A549 (cell line): ENCODE results near the gene PAGR1. TPM values are rescaled to one million over a fixed set of nuclear protein-coding genes. Genes with fewer than 3 reads are reported as not detected.

Source experiments
- ATAC-seq, 2 experiments: fragments of 200-7000 bp in 1 of 2; fragments of >200 bp in 1 of 2; cut with Nextera tagmentation in 1 of 2; cut with Tn5 transposase in 1 of 2; 3 replicates each; pipeline versions ENCODE4 v1.8.0 to v1.9.1; 2018 to 2020; ENCODE audit warnings: mild to moderate bottlenecking in 1 of 2, moderate library complexity in 1 of 2
- CTCF ChIA-PET: fragments of 300-600 bp; sonication (Branson Sonifier 250); formaldehyde crosslinking; extraction: SDS; loops from one replicate; lab custom pipeline; 2021; ENCODE audit warnings: antibody characterized with exemption, inconsistent platforms; lab: Yijun Ruan, JAX
- POLR2A ChIA-PET: fragments of 350-600 bp; formaldehyde crosslinking; extraction: SDS; loops from one replicate; lab custom pipeline; 2021; ENCODE audit warnings: antibody characterized with exemption, inconsistent platforms; lab: Yijun Ruan, JAX
- DNase-seq, 2 experiments: peaks; one replicate each; pipeline versions ENCODE4 v3.0.0 to v3.0.0-alpha.2; 2011 to 2016; ENCODE audit warnings: low read depth in 1 of 2, low spot score in 1 of 2
- FAIRE-seq: peaks from 2 replicates; lab custom pipeline; 2011; peaks lifted over from hg19 to GRCh38; lab: Jason Lieb, UNC
- H3K27ac ChIP-seq, 2 experiments: fragments of >200 bp; sonication (Bioruptor Twin); formaldehyde crosslinking; 3 replicates each; pipeline ENCODE4 v1.5.1; 2016 to 2017
- H3K4me1 ChIP-seq: fragments of >200 bp; sonication (Bioruptor Twin); formaldehyde crosslinking; 3 replicates; pipeline ENCODE4 v1.6.1; 2016
- H3K4me2 ChIP-seq: fragments of >200 bp; sonication (Bioruptor Twin); formaldehyde crosslinking; 3 replicates; pipeline ENCODE4 v1.6.1; 2016
- H3K4me3 ChIP-seq: fragments of >200 bp; sonication (Bioruptor Twin); formaldehyde crosslinking; 3 replicates; pipeline ENCODE4 v1.5.1; 2016
- H3K9me3 ChIP-seq: fragments of >200 bp; sonication (Bioruptor Twin); formaldehyde crosslinking; 3 replicates; pipeline ENCODE4 v1.6.1; 2016
- ATOH8 ChIP-seq: fragments of 250-450 bp; sonication (Bioruptor Pico); IDR thresholded peaks from 2 replicates; pipeline ENCODE4 v1.5.0; 2020; ENCODE audit warnings: low read depth, mild to moderate bottlenecking, moderate library complexity
- BHLHE40 ChIP-seq: IDR thresholded peaks from 2 replicates; pipeline ENCODE4 v1.6.1; 2012; ENCODE audit warnings: low read depth, low read length, inconsistent platforms
- CHD2 ChIP-seq: fragments of 150-350 bp; IDR thresholded peaks from 2 replicates; pipeline ENCODE4 v1.6.1; 2014; ENCODE audit warnings: low read length; ENCODE audit not compliant: partially characterized antibody
- CHD4 ChIP-seq: fragments of 200-600 bp; sonication (generic); IDR thresholded peaks from 2 replicates; pipeline ENCODE4 v1.6.1; 2016; ENCODE audit warnings: antibody characterized with exemption, mild to moderate bottlenecking, borderline replicate concordance
- EHF ChIP-seq: fragments of 250-450 bp; sonication (Bioruptor Pico); IDR thresholded peaks from 2 replicates; pipeline ENCODE4 v1.5.0; 2020; ENCODE audit warnings: mild to moderate bottlenecking
- FOXS1 ChIP-seq: fragments of 250-450 bp; sonication (Bioruptor Pico); IDR thresholded peaks from 2 replicates; pipeline ENCODE4 v1.5.0; 2020; ENCODE audit warnings: mild to moderate bottlenecking, moderate library complexity
- HDAC2 ChIP-seq: fragments of 200-600 bp; sonication (generic); IDR thresholded peaks from 2 replicates; pipeline ENCODE4 v1.6.1; 2016
- HOXA7 ChIP-seq: fragments of 250-450 bp; sonication (Bioruptor Pico); IDR thresholded peaks from 2 replicates; pipeline ENCODE4 v1.5.0; 2020; ENCODE audit warnings: mild to moderate bottlenecking, moderate library complexity
- HOXB13 ChIP-seq: fragments of 250-450 bp; sonication (Bioruptor Pico); IDR thresholded peaks from 2 replicates; pipeline ENCODE4 v1.5.0; 2020; ENCODE audit warnings: low read depth, mild to moderate bottlenecking, moderate library complexity
- JUN ChIP-seq, 2 experiments: fragments of >200 bp; sonication (Bioruptor Twin); formaldehyde crosslinking; IDR thresholded peaks; 2 replicates in 1 of 2; 3 replicates in 1 of 2; pipeline ENCODE4 v1.6.1; 2016 to 2017
- MAFK ChIP-seq: fragments of 450-650 bp; IDR thresholded peaks from 2 replicates; pipeline ENCODE4 v1.6.1; 2014; ENCODE audit not compliant: partially characterized antibody
- MAZ ChIP-seq: fragments of 150-350 bp; IDR thresholded peaks from 2 replicates; pipeline ENCODE4 v1.6.1; 2014; ENCODE audit warnings: antibody characterized with exemption, low read depth, low read length, borderline replicate concordance
- POLR2A ChIP-seq: IDR thresholded peaks from 2 replicates; pipeline ENCODE4 v1.6.1; 2012; ENCODE audit warnings: mild to moderate bottlenecking, low read length
- RAD21 ChIP-seq, 2 experiments: fragments of >200 bp in 1 of 2; sonication (Bioruptor Twin) in 1 of 2; formaldehyde crosslinking in 1 of 2; IDR thresholded peaks in 1 of 2; conservative IDR thresholded peaks in 1 of 2; 2 replicates in 1 of 2; 3 replicates in 1 of 2; pipeline ENCODE4 v1.6.1; 2012 to 2018; ENCODE audit warnings: inconsistent platforms in 1 of 2
- SMC3 ChIP-seq: fragments of >200 bp; sonication (Bioruptor Twin); formaldehyde crosslinking; IDR thresholded peaks from 3 replicates; pipeline ENCODE4 v1.6.1; 2018; ENCODE audit warnings: inconsistent platforms
- USF2 ChIP-seq: fragments of 450-650 bp; IDR thresholded peaks from 2 replicates; pipeline ENCODE4 v1.6.1; 2014; ENCODE audit warnings: antibody characterized with exemption
- WGBS: methylation state at CpG from one replicate; pipeline ENCODE4 v1.1.6; 2017; ENCODE audit errors: missing lambda C conversion rate; 5-methylcytosine and 5-hydroxymethylcytosine counted together
- polyA plus RNA-seq, 4 experiments: library from polyadenylated mRNA; depleted of rRNA in 3 of 4; stranded (reverse); fragments of >200 nt; fragmentation: RNase III in 1 of 4; extraction: RNeasy Plus Mini Kit Qiagen cat#74134 plus additional on column Dnase treatment in 1 of 4; gene quantifications; 2 replicates in 3 of 4; 3 replicates in 1 of 4; pipeline ENCODE4 v1.2.3, GENCODE V29; 2011 to 2017
- TF ChIP-seq, protein P1 (sequence below): fragments of 150-350 bp; IDR thresholded peaks from 2 replicates; pipeline ENCODE4 v1.6.1; 2014; ENCODE audit warnings: low read depth, mild to moderate bottlenecking, low read length
- TF ChIP-seq, protein P2 (sequence below): fragments of >200 bp; sonication (Bioruptor Twin); formaldehyde crosslinking; IDR thresholded peaks from 3 replicates; pipeline ENCODE4 v1.5.1; 2016

PAGR1 gene
- polyA plus RNA-seq, 2 of the 4 experiments (the other 2 are of a cell fraction), result 26.7 to 44.5 TPM

DNA sequence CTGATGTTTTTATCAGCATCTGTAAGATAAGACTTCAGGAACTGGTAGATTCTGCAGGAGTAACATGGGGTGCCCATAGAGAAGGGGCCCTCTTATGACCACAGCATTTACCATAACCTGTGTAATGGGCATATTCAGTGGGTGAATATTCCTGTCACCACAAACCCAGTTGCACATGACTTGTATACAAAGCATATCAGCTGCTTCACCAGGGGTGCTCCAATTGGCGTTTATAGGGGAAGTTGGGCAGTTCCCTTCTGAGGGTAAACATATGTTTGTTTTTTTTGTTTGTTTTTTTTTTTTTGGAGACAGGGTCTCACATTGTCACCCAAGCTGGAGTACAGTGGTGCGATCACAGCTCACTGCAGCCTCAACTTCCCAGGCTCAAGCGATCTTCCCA lies 49.4 kb upstream of the PAGR1 start:
- FAIRE-seq (no peak), ATAC-seq (no peak), DNase-seq (no peak)
- Histone ChIP-seq H3K4me1 (no peaks in the 10 kb centered on the region), H3K9me3 (no peaks in the 10 kb centered on the region), H3K27ac (no peak overlapping the region), H3K4me2 (no peak overlapping the region), H3K4me3 (no peak overlapping the region)
- POLR2A ChIA-PET, result no interaction called here
- 76% methylated on average over 3 of the region's 3 CpGs for WGBS
- TF ChIP-seq, protein P1, sequence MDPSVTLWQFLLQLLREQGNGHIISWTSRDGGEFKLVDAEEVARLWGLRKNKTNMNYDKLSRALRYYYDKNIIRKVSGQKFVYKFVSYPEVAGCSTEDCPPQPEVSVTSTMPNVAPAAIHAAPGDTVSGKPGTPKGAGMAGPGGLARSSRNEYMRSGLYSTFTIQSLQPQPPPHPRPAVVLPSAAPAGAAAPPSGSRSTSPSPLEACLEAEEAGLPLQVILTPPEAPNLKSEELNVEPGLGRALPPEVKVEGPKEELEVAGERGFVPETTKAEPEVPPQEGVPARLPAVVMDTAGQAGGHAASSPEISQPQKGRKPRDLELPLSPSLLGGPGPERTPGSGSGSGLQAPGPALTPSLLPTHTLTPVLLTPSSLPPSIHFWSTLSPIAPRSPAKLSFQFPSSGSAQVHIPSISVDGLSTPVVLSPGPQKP, result no peak
- no peak for TF ChIP-seq SMC3
- no peak for TF ChIP-seq CHD2
- no peak for TF ChIP-seq USF2
- CTCF ChIA-PET, result interaction anchor here (0.6 to 1.7 kb wide), 4 partner anchors 23 to 179 kb away, joined by 3 to 6 read pairs (median 4); no protein-coding TSS in a partner anchor

- ATAC-seq (no peak), DNase-seq (no peak), FAIRE-seq (no peak)
- Histone ChIP-seq H3K4me2 (no peak overlapping the region), H3K27ac (no peak overlapping the region), H3K4me3 (no peak overlapping the region), H3K9me3 (no peaks in the 10 kb centered on the region), H3K4me1 (no peaks in the 10 kb centered on the region)
- no peak for TF ChIP-seq HDAC2
- ChIA-PET CTCF (interaction anchor here (0.7 to 1.7 kb wide), 4 partner anchors 13 to 76 kb away, joined by 3 to 6 read pairs (median 4); no protein-coding TSS in a partner anchor), POLR2A (interaction anchor here (0.6 kb wide), 1 partner anchor 16 kb away, joined by 4 read pairs; no protein-coding TSS in a partner anchor)
- WGBS, result 85% methylated on average over 3 of the region's 3 CpGs
Observed at GRCh38 chr16:29767062-29767461, 48.9 kb upstream of the PAGR1 start.

- POLR2A ChIA-PET, result no interaction called here
- no peak overlapping the region for H3K27ac ChIP-seq
- ATAC-seq (no peak), DNase-seq (no peak), FAIRE-seq (no peak)
- no peaks in the 10 kb centered on the region for H3K9me3 ChIP-seq
- H3K4me3 ChIP-seq, result no peak overlapping the region
- H3K4me2 ChIP-seq, result no peak overlapping the region
- WGBS, result 63% methylated on average over 2 of the region's 2 CpGs
- no peaks in the 10 kb centered on the region for H3K4me1 ChIP-seq
- CTCF ChIA-PET, result interaction anchor here (1.0 to 2.5 kb wide), 4 partner anchors 9 to 78 kb away, joined by 3 to 12 read pairs (median 4); no protein-coding TSS in a partner anchor
- TF ChIP-seq HOXA7 (no peak), HOXB13 (CRISPR knock-in tag) (no peak), EHF (CRISPR knock-in tag) (no peak), ATOH8 (CRISPR knock-in tag) (no peak), CHD4 (no peak), MAFK (no peak), RAD21 (conservative IDR thresholded peaks at IDR 0.05 in 1 of 2, IDR thresholded peaks at IDR 0.05 in 1 of 2) (no peak), JUN (IDR thresholded peaks at IDR 0.05) (no peak), POLR2A (no peak), BHLHE40 (no peak), FOXS1 (no peak), MAZ (no peak)
- TF ChIP-seq, protein P2, sequence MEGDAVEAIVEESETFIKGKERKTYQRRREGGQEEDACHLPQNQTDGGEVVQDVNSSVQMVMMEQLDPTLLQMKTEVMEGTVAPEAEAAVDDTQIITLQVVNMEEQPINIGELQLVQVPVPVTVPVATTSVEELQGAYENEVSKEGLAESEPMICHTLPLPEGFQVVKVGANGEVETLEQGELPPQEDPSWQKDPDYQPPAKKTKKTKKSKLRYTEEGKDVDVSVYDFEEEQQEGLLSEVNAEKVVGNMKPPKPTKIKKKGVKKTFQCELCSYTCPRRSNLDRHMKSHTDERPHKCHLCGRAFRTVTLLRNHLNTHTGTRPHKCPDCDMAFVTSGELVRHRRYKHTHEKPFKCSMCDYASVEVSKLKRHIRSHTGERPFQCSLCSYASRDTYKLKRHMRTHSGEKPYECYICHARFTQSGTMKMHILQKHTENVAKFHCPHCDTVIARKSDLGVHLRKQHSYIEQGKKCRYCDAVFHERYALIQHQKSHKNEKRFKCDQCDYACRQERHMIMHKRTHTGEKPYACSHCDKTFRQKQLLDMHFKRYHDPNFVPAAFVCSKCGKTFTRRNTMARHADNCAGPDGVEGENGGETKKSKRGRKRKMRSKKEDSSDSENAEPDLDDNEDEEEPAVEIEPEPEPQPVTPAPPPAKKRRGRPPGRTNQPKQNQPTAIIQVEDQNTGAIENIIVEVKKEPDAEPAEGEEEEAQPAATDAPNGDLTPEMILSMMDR, result no peak
Observed at GRCh38 chr16:29769507-29769906, 46.4 kb upstream of the PAGR1 start.
